WTC11 (cell line): Measurements from ENCODE around the gene R3HDM4. TPM values are rescaled to one million over a fixed set of nuclear protein-coding genes. Genes with fewer than 3 reads are reported as not detected.

Source experiments
- ATAC-seq: fragments of 200-7000 bp; cut with Tn5 transposase; 2 replicates; pipeline ENCODE4 v1.10.0; 2021; ENCODE audit warnings: mild to moderate bottlenecking, moderate library complexity
- CTCF ChIA-PET: fragments of 300-600 bp; sonication (Branson Sonifier 250); formaldehyde crosslinking; loops from one replicate; lab custom pipeline; 2021; ENCODE audit warnings: antibody characterized with exemption; lab: Charles Lee
- POLR2A ChIA-PET: fragments of 350-600 bp; sonication (Branson Sonifier 250); formaldehyde crosslinking; loops from one replicate; lab custom pipeline; 2021; ENCODE audit warnings: antibody characterized with exemption; lab: Charles Lee
- DNase-seq: peaks from one replicate; pipeline ENCODE4 v3.0.0; 2021; ENCODE audit warnings: low spot score
- H3K27ac Mint-ChIP-seq: 2 replicates; pipeline ENCODE4 v1.8.0; 2021; ENCODE audit warnings: mixed read lengths
- H3K27me3 Mint-ChIP-seq: 2 replicates; pipeline ENCODE4 v1.8.0; 2021; ENCODE audit warnings: low read depth, mild to moderate bottlenecking, moderate library complexity, mixed read lengths
- H3K36me3 Mint-ChIP-seq: 2 replicates; pipeline ENCODE4 v1.8.0; 2021; ENCODE audit warnings: mixed read lengths
- H3K4me1 Mint-ChIP-seq: 2 replicates; pipeline ENCODE4 v1.8.0; 2022; ENCODE audit warnings: mixed read lengths
- H3K4me3 Mint-ChIP-seq: 2 replicates; pipeline ENCODE4 v1.8.0; 2021; ENCODE audit warnings: mild to moderate bottlenecking, moderate library complexity, mixed read lengths
- H3K9me3 Mint-ChIP-seq: 2 replicates; pipeline ENCODE4 v1.8.0; 2021; ENCODE audit warnings: mixed read lengths
- ATF1 ChIP-seq: sonication (generic); formaldehyde crosslinking; IDR thresholded peaks from 2 replicates; pipeline ENCODE4 v1.8.1; 2023; ENCODE audit warnings: mild to moderate bottlenecking, moderate library complexity, missing genetic modification reagents
- CBFB ChIP-seq: sonication (generic); formaldehyde crosslinking; IDR thresholded peaks from 2 replicates; pipeline ENCODE4 v1.8.1; 2022; ENCODE audit warnings: mild to moderate bottlenecking, low read depth, missing genetic modification reagents
- CREM ChIP-seq: sonication (generic); formaldehyde crosslinking; IDR thresholded peaks from 2 replicates; pipeline ENCODE4 v1.8.1; 2022; ENCODE audit warnings: mild to moderate bottlenecking, missing genetic modification reagents, moderate library complexity
- FOXP1 ChIP-seq: sonication (generic); formaldehyde crosslinking; IDR thresholded peaks from 2 replicates; pipeline ENCODE4 v1.8.0; 2022; ENCODE audit warnings: missing genetic modification reagents, mild to moderate bottlenecking, moderate library complexity, borderline replicate concordance
- HMGA2 ChIP-seq: fragments of 250-450 bp; sonication (Bioruptor Pico); IDR thresholded peaks from 2 replicates; pipeline ENCODE4 v1.4.0; 2021; ENCODE audit warnings: mild to moderate bottlenecking, moderate library complexity
- JAZF1 ChIP-seq: fragments of 250-450 bp; sonication (Bioruptor Pico); IDR thresholded peaks from 2 replicates; pipeline ENCODE4 v1.9.0; 2021; ENCODE audit warnings: moderate library complexity, mild to moderate bottlenecking, inconsistent platforms
- KAT7 ChIP-seq: sonication (generic); formaldehyde crosslinking; IDR thresholded peaks from 2 replicates; pipeline ENCODE4 v1.8.1; 2023; ENCODE audit warnings: missing genetic modification reagents, mild to moderate bottlenecking, borderline replicate concordance
- MYBL2 ChIP-seq: sonication (generic); formaldehyde crosslinking; IDR thresholded peaks from 2 replicates; pipeline ENCODE4 v1.8.1; 2023; ENCODE audit warnings: mild to moderate bottlenecking, moderate library complexity, missing genetic modification reagents
- RORB ChIP-seq: fragments of 250-450 bp; sonication (Bioruptor Pico); IDR thresholded peaks from 2 replicates; pipeline ENCODE4 v1.9.0; 2021; ENCODE audit warnings: mild to moderate bottlenecking
- SP1 ChIP-seq: sonication (generic); formaldehyde crosslinking; conservative IDR thresholded peaks from 2 replicates; pipeline ENCODE4 v1.8.1; 2022; ENCODE audit warnings: missing genetic modification reagents
- ZNF121 ChIP-seq: sonication (generic); formaldehyde crosslinking; IDR thresholded peaks from 2 replicates; pipeline ENCODE4 v1.8.0; 2023; ENCODE audit warnings: missing genetic modification reagents
- ZNF263 ChIP-seq: sonication (generic); formaldehyde crosslinking; IDR thresholded peaks from 2 replicates; pipeline ENCODE4 v1.8.1; 2022; ENCODE audit warnings: low read depth, mild to moderate bottlenecking, moderate library complexity, missing genetic modification reagents
- ZNF423 ChIP-seq: fragments of 250-450 bp; sonication (Bioruptor Pico); IDR thresholded peaks from 2 replicates; pipeline ENCODE4 v2.1.2; 2022; ENCODE audit warnings: mild to moderate bottlenecking, moderate library complexity
- total RNA-seq: library from RNA; stranded (reverse); gene quantifications from 3 replicates; pipeline ENCODE4 v1.2.3, GENCODE V29; 2021
- TF ChIP-seq, protein P1 (sequence below): fragments of 250-450 bp; sonication (Bioruptor Pico); IDR thresholded peaks from 2 replicates; pipeline ENCODE4 v1.9.0; 2021; ENCODE audit warnings: moderate library complexity, mild to moderate bottlenecking, inconsistent platforms, borderline replicate concordance
- TF ChIP-seq, protein P2 (sequence below): sonication (generic); formaldehyde crosslinking; conservative IDR thresholded peaks from 2 replicates; pipeline ENCODE4 v1.8.1; 2023; ENCODE audit warnings: mild to moderate bottlenecking, low read depth, missing genetic modification reagents, moderate library complexity
- TF ChIP-seq, protein P3 (sequence below): sonication (generic); formaldehyde crosslinking; IDR thresholded peaks from 2 replicates; pipeline ENCODE4 v1.8.1; 2022; ENCODE audit warnings: low read depth, missing genetic modification reagents, borderline replicate concordance
- TF ChIP-seq, protein P4 (sequence below): fragments of 250-450 bp; sonication (Bioruptor Pico); IDR thresholded peaks from 2 replicates; pipeline ENCODE4 v1.9.0; 2021; ENCODE audit warnings: mild to moderate bottlenecking, borderline replicate concordance
- TF ChIP-seq, protein P5 (sequence below): sonication (generic); formaldehyde crosslinking; IDR thresholded peaks from 2 replicates; pipeline ENCODE4 v1.8.0; 2022; ENCODE audit warnings: mild to moderate bottlenecking, missing genetic modification reagents
- TF ChIP-seq, protein P6 (sequence below): sonication (generic); formaldehyde crosslinking; IDR thresholded peaks from 2 replicates; pipeline ENCODE4 v1.8.1; 2022; ENCODE audit warnings: missing genetic modification reagents, borderline replicate concordance

R3HDM4 gene
- total RNA-seq, 1 experiment from 2014 or later, result 99.5 TPM

DNA sequence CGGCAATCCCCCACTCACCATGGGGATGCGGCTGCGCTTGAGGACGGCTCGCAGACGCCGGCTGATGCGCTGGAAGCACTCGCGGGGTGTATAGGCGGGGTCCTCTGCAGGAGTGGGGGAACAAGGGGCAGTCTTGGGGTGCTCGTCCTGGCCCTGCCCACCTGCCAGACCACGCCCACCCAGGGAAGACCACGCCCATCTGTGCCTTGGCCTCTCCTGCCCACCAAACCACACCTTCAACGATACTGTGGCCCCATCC is 13.0 kb downstream of the R3HDM4 start:
- peaks cover 2% of the 10 kb centered on the region; the same call in 1 of the 2 replicates for H3K4me1 Mint-ChIP-seq
- CTCF ChIA-PET, result no interaction called here

DNA sequence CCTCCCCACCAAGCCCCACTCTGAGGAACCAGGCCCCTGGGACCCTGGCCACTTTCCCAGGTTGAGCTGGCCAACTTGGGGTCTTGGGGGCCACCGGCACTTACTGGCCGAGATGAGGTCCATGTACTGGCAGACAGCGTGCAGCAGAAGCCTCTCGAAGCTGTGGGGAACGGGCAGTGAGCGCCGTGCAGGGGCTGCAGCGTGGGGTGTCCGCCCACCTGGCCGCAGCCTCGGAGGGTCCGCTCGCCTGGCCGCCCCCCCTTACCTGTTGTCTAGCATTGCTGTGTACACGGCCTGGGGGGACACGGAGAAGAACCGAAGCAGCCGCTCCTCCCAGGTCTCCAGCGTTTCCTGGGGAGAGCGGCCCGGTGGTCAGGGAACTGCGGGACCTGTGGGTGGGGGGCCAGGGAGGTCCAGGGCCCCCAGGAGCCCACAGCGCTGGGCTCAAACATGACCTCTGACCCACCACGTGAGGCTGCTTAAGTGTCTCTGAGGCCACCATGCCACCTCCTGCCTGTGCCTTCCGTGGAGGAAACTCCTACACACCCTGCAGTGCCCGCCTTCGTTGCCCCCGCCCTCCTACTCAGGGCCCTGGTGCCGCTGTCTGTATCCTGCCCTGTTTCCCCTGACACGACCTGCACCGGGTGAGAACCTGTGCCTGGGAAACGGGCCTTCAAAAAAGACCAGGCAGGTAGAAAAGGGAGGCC is 13.5 kb downstream of the R3HDM4 start:
- ATAC-seq, result no peak
- Mint-ChIP-seq H3K9me3 (no peaks in the 10 kb centered on the region), H3K4me1 (peaks cover 2% of the 10 kb centered on the region; the same call in 1 of the 2 replicates), H3K27ac (no peak overlapping the region), H3K27me3 (no peaks in the 10 kb centered on the region), H3K36me3 (0 out of 2 replicates have a peak, but pooled peaks cover 6% of the 10 kb centered on the region), H3K4me3 (no peak overlapping the region)
- CTCF ChIA-PET, result no interaction called here
- POLR2A ChIA-PET, result no interaction called here
- TF ChIP-seq ATF1 (CRISPR knock-in tag), result no peak
- TF ChIP-seq SP1 (CRISPR knock-in tag), result no peak
- no peak for TF ChIP-seq MYBL2 (CRISPR knock-in tag)
- TF ChIP-seq, protein P1, sequence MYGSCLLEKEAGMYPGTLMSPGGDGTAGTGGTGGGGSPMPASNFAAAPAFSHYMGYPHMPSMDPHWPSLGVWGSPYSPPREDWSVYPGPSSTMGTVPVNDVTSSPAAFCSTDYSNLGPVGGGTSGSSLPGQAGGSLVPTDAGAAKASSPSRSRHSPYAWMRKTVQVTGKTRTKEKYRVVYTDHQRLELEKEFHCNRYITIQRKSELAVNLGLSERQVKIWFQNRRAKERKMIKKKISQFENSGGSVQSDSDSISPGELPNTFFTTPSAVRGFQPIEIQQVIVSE, result no peak
- no peak for DNase-seq

More for the DNA sequence above, 13.0 kb downstream of the R3HDM4 start:
- no peak overlapping the region for H3K27ac Mint-ChIP-seq
- no peak overlapping the region for H3K4me3 Mint-ChIP-seq
- ATAC-seq (peak; percentile 8; the same call in 1 of the 2 replicates), DNase-seq (no peak)
- TF ChIP-seq ZNF423, result no peak
- 0 out of 2 replicates have a peak, but pooled peaks have one; percentile 37 for TF ChIP-seq FOXP1
- no peak for TF ChIP-seq JAZF1 (CRISPR knock-in tag)
- H3K36me3 Mint-ChIP-seq, result 0 out of 2 replicates have a peak, but pooled peaks cover 6% of the 10 kb centered on the region
- H3K9me3 Mint-ChIP-seq, result no peaks in the 10 kb centered on the region
- H3K27me3 Mint-ChIP-seq, result no peaks in the 10 kb centered on the region
- POLR2A ChIA-PET, result no interaction called here

DNA sequence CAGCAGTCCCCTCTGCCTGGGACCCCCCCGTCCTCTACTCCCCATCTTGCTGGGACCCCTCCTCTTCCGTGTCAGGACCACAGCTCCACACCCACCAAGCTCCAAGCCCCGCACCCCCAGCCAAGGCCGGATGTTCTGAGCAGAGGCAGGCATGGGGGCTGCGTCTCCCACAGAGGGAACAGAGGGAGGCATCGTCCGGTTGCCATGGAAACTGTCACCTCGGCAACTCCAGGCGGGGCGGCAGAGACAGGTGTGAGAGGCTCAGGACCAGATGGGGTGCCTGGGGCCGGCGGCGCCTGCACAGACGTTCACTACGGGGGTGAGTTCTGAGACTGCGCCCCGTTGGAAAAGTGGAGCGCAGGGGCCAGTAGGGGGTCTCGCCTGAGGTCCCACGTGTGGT is 14.4 kb downstream of the R3HDM4 start:
- Mint-ChIP-seq H3K27me3 (no peaks in the 10 kb centered on the region), H3K27ac (no peak overlapping the region), H3K36me3 (0 out of 2 replicates have a peak, but pooled peaks cover 3% of the 10 kb centered on the region), H3K4me1 (no peaks in the 10 kb centered on the region; the same call in 1 of the 2 replicates), H3K4me3 (no peak overlapping the region), H3K9me3 (no peaks in the 10 kb centered on the region)
- CTCF ChIA-PET, result interaction anchor here (0.6 kb wide), 1 partner anchor 190 kb away, joined by 5 read pairs; the partner anchor contains the start of gene PALM
- ATAC-seq (peak; percentile 7; the same call in 1 of the 2 replicates), DNase-seq (peak; percentile 71)
- POLR2A ChIA-PET, result interaction anchor here (0.7 kb wide), 1 partner anchor 27 kb away, joined by 4 read pairs; no protein-coding TSS in a partner anchor
- TF ChIP-seq ZNF121 (CRISPR knock-in tag), result no peak
- no peak for TF ChIP-seq RORB (CRISPR knock-in tag)
- TF ChIP-seq CBFB, result no peak
- TF ChIP-seq, protein P2, sequence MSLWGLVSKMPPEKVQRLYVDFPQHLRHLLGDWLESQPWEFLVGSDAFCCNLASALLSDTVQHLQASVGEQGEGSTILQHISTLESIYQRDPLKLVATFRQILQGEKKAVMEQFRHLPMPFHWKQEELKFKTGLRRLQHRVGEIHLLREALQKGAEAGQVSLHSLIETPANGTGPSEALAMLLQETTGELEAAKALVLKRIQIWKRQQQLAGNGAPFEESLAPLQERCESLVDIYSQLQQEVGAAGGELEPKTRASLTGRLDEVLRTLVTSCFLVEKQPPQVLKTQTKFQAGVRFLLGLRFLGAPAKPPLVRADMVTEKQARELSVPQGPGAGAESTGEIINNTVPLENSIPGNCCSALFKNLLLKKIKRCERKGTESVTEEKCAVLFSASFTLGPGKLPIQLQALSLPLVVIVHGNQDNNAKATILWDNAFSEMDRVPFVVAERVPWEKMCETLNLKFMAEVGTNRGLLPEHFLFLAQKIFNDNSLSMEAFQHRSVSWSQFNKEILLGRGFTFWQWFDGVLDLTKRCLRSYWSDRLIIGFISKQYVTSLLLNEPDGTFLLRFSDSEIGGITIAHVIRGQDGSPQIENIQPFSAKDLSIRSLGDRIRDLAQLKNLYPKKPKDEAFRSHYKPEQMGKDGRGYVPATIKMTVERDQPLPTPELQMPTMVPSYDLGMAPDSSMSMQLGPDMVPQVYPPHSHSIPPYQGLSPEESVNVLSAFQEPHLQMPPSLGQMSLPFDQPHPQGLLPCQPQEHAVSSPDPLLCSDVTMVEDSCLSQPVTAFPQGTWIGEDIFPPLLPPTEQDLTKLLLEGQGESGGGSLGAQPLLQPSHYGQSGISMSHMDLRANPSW, result no peak
- no peak for TF ChIP-seq CREM (CRISPR knock-in tag)
- TF ChIP-seq, protein P3, sequence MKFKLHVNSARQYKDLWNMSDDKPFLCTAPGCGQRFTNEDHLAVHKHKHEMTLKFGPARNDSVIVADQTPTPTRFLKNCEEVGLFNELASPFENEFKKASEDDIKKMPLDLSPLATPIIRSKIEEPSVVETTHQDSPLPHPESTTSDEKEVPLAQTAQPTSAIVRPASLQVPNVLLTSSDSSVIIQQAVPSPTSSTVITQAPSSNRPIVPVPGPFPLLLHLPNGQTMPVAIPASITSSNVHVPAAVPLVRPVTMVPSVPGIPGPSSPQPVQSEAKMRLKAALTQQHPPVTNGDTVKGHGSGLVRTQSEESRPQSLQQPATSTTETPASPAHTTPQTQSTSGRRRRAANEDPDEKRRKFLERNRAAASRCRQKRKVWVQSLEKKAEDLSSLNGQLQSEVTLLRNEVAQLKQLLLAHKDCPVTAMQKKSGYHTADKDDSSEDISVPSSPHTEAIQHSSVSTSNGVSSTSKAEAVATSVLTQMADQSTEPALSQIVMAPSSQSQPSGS (CRISPR knock-in tag), result no peak
- no peak for TF ChIP-seq ZNF263 (CRISPR knock-in tag)
- TF ChIP-seq, protein P4, sequence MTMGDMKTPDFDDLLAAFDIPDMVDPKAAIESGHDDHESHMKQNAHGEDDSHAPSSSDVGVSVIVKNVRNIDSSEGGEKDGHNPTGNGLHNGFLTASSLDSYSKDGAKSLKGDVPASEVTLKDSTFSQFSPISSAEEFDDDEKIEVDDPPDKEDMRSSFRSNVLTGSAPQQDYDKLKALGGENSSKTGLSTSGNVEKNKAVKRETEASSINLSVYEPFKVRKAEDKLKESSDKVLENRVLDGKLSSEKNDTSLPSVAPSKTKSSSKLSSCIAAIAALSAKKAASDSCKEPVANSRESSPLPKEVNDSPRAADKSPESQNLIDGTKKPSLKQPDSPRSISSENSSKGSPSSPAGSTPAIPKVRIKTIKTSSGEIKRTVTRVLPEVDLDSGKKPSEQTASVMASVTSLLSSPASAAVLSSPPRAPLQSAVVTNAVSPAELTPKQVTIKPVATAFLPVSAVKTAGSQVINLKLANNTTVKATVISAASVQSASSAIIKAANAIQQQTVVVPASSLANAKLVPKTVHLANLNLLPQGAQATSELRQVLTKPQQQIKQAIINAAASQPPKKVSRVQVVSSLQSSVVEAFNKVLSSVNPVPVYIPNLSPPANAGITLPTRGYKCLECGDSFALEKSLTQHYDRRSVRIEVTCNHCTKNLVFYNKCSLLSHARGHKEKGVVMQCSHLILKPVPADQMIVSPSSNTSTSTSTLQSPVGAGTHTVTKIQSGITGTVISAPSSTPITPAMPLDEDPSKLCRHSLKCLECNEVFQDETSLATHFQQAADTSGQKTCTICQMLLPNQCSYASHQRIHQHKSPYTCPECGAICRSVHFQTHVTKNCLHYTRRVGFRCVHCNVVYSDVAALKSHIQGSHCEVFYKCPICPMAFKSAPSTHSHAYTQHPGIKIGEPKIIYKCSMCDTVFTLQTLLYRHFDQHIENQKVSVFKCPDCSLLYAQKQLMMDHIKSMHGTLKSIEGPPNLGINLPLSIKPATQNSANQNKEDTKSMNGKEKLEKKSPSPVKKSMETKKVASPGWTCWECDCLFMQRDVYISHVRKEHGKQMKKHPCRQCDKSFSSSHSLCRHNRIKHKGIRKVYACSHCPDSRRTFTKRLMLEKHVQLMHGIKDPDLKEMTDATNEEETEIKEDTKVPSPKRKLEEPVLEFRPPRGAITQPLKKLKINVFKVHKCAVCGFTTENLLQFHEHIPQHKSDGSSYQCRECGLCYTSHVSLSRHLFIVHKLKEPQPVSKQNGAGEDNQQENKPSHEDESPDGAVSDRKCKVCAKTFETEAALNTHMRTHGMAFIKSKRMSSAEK (CRISPR knock-in tag), result no peak
- TF ChIP-seq HMGA2, result no peak
- TF ChIP-seq, protein P5, sequence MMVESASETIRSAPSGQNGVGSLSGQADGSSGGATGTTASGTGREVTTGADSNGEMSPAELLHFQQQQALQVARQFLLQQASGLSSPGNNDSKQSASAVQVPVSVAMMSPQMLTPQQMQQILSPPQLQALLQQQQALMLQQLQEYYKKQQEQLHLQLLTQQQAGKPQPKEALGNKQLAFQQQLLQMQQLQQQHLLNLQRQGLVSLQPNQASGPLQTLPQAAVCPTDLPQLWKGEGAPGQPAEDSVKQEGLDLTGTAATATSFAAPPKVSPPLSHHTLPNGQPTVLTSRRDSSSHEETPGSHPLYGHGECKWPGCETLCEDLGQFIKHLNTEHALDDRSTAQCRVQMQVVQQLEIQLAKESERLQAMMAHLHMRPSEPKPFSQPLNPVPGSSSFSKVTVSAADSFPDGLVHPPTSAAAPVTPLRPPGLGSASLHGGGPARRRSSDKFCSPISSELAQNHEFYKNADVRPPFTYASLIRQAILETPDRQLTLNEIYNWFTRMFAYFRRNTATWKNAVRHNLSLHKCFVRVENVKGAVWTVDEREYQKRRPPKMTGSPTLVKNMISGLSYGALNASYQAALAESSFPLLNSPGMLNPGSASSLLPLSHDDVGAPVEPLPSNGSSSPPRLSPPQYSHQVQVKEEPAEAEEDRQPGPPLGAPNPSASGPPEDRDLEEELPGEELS, result no peak
- TF ChIP-seq, protein P6, sequence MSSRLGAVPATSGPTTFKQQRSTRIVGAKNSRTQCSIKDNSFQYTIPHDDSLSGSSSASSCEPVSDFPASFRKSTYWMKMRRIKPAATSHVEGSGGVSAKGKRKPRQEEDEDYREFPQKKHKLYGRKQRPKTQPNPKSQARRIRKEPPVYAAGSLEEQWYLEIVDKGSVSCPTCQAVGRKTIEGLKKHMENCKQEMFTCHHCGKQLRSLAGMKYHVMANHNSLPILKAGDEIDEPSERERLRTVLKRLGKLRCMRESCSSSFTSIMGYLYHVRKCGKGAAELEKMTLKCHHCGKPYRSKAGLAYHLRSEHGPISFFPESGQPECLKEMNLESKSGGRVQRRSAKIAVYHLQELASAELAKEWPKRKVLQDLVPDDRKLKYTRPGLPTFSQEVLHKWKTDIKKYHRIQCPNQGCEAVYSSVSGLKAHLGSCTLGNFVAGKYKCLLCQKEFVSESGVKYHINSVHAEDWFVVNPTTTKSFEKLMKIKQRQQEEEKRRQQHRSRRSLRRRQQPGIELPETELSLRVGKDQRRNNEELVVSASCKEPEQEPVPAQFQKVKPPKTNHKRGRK (CRISPR knock-in tag), result no peak
- TF ChIP-seq KAT7 (CRISPR knock-in tag), result no peak
